ENCODE measurements around the gene THSD4.

THSD4 gene

GRCh38 chr15:71494563-71495397 is 379.5 kb downstream of the THSD4 start:
- no peaks in the 10 kb centered on the region for H4K20me1 ChIP-seq (ENCODE audit: insufficient read depth)

GRCh38 chr15:71495398-71495780 is 380.1 kb downstream of the THSD4 start:
- Histone ChIP-seq H3K9ac (no peak overlapping the region), H3K4me2 (no peak overlapping the region), H3K4me3 (IDR thresholded peaks at IDR 0.05; ENCODE audit: insufficient read depth, low read depth, low read length) (no peak overlapping the region), H2AFZ (ENCODE audit: low read depth) (no peak overlapping the region), H3K4me1 (ENCODE audit: low read depth, poor library complexity, severe bottlenecking) (no peaks in the 10 kb centered on the region), H4K20me1 (ENCODE audit: insufficient read depth) (no peaks in the 10 kb centered on the region), H3K27me3 (ENCODE audit: insufficient read depth, low read depth) (no peaks in the 10 kb centered on the region), H3K36me3 (ENCODE audit: insufficient read depth) (no peaks in the 10 kb centered on the region), H3K79me2 (ENCODE audit: insufficient read depth, low read depth) (no peaks in the 10 kb centered on the region), H3K27ac (no peak overlapping the region)
- no peak for TF ChIP-seq CTCF (conservative IDR thresholded peaks at IDR 0.05; ENCODE audit: low read depth, low read length)

More at GRCh38 chr15:71494563-71495397, 379.5 kb downstream of the THSD4 start:
- H3K36me3 ChIP-seq (ENCODE audit: insufficient read depth), result no peaks in the 10 kb centered on the region
- H2AFZ ChIP-seq (ENCODE audit: low read depth), result no peak overlapping the region
- no peaks in the 10 kb centered on the region for H3K27me3 ChIP-seq (ENCODE audit: insufficient read depth, low read depth)
- no peak overlapping the region for H3K9ac ChIP-seq
- no peak overlapping the region for H3K4me2 ChIP-seq
- H3K79me2 ChIP-seq (ENCODE audit: insufficient read depth, low read depth), result no peaks in the 10 kb centered on the region
- TF ChIP-seq CTCF (conservative IDR thresholded peaks at IDR 0.05; ENCODE audit: low read depth, low read length), result no peak
- H3K4me3 ChIP-seq (IDR thresholded peaks at IDR 0.05; ENCODE audit: insufficient read depth, low read depth, low read length), result no peak overlapping the region
- no peaks in the 10 kb centered on the region for H3K4me1 ChIP-seq (ENCODE audit: low read depth, poor library complexity, severe bottlenecking)
- no peak overlapping the region for H3K27ac ChIP-seq

GRCh38 chr15:71496336-71496955 is 381.2 kb downstream of the THSD4 start:
- H3K36me3 ChIP-seq (ENCODE audit: insufficient read depth), result no peaks in the 10 kb centered on the region
- H3K27me3 ChIP-seq (ENCODE audit: insufficient read depth, low read depth), result no peaks in the 10 kb centered on the region
- TF ChIP-seq CTCF (conservative IDR thresholded peaks at IDR 0.05; ENCODE audit: low read depth, low read length), result no peak
- no peak overlapping the region for H2AFZ ChIP-seq (ENCODE audit: low read depth)
- H3K79me2 ChIP-seq (ENCODE audit: insufficient read depth, low read depth), result no peaks in the 10 kb centered on the region
- no peaks in the 10 kb centered on the region for H3K4me1 ChIP-seq (ENCODE audit: low read depth, poor library complexity, severe bottlenecking)
- H4K20me1 ChIP-seq (ENCODE audit: insufficient read depth), result no peaks in the 10 kb centered on the region
- H3K27ac ChIP-seq, result no peak overlapping the region
- no peak overlapping the region for H3K4me2 ChIP-seq
- no peak overlapping the region for H3K4me3 ChIP-seq (IDR thresholded peaks at IDR 0.05; ENCODE audit: insufficient read depth, low read depth, low read length)
- H3K9ac ChIP-seq, result no peak overlapping the region

GRCh38 chr15:71501344-71502076 is 386.2 kb downstream of the THSD4 start:
- H3K4me3 ChIP-seq (IDR thresholded peaks at IDR 0.05; ENCODE audit: insufficient read depth, low read depth, low read length), result no peak overlapping the region
- no peaks in the 10 kb centered on the region for H4K20me1 ChIP-seq (ENCODE audit: insufficient read depth)
- no peak overlapping the region for H3K27ac ChIP-seq
- H3K27me3 ChIP-seq (ENCODE audit: insufficient read depth, low read depth), result no peaks in the 10 kb centered on the region
- no peaks in the 10 kb centered on the region for H3K79me2 ChIP-seq (ENCODE audit: insufficient read depth, low read depth)
- H3K4me2 ChIP-seq, result no peak overlapping the region
- no peak for TF ChIP-seq CTCF (conservative IDR thresholded peaks at IDR 0.05; ENCODE audit: low read depth, low read length)
- no peak overlapping the region for H2AFZ ChIP-seq (ENCODE audit: low read depth)
- no peak overlapping the region for H3K9ac ChIP-seq
- H3K36me3 ChIP-seq (ENCODE audit: insufficient read depth), result no peaks in the 10 kb centered on the region
- H3K4me1 ChIP-seq (ENCODE audit: low read depth, poor library complexity, severe bottlenecking), result no peaks in the 10 kb centered on the region
